B cell (primary cell): ENCODE data around the gene KRI1. TPM values are rescaled to one million over a fixed set of nuclear protein-coding genes. Genes with fewer than 3 reads are reported as not detected.

Source experiments
- ATAC-seq: fragments of 200-7000 bp; cut with Tn5 transposase; one replicate; pipeline ENCODE4 v1.10.0; 2021; ENCODE audit warnings: low read depth, mild to moderate bottlenecking, moderate number of reproducible peaks, moderate library complexity
- CTCF ChIA-PET: fragments of 350-600 bp; sonication (Branson Sonifier 250); formaldehyde crosslinking; loops from one replicate; lab custom pipeline; 2021; ENCODE audit warnings: antibody characterized with exemption, inconsistent platforms; lab: Charles Lee
- POLR2A ChIA-PET: fragments of 350-600 bp; sonication (Branson Sonifier 250); formaldehyde crosslinking; loops from one replicate; lab custom pipeline; 2021; ENCODE audit warnings: antibody characterized with exemption; lab: Charles Lee
- DNase-seq: peaks from one replicate; pipeline ENCODE4 v3.0.0; 2013
- H2AFZ ChIP-seq: 2 replicates; pipeline ENCODE4 v1.6.1; 2012; ENCODE audit warnings: mild to moderate bottlenecking, low read depth, low read length; ENCODE audit not compliant: insufficient read depth, poor library complexity, severe bottlenecking
- H3K27ac ChIP-seq, 2 donors: 1 replicate in 1 of 2; 2 replicates in 1 of 2; pipeline ENCODE4 v1.5.1; 2012 to 2013; ENCODE audit warnings: low read length in 2 of 2, mild to moderate bottlenecking in 2 of 2, moderate library complexity in 1 of 2
- H3K27me3 ChIP-seq, 4 experiments: fragments of 200-600 bp in 1 of 4; sonication (generic) in 1 of 4; replicated peaks in 1 of 4; 1 replicate in 2 of 4; 2 replicates in 2 of 4; pipeline versions ENCODE4 v1.6.1 to v1.7.0; 2013 to 2016; ENCODE audit warnings: low read length in 3 of 4, mild to moderate bottlenecking in 2 of 4, mixed read lengths in 1 of 4, moderate library complexity in 1 of 4; ENCODE audit not compliant: insufficient read depth in 4 of 4, control insufficient read depth in 3 of 4; ENCODE audit errors: control extremely low read depth in 1 of 4
- H3K36me3 ChIP-seq, 2 experiments: replicated peaks in 1 of 2; 1 replicate in 1 of 2; 2 replicates in 1 of 2; pipeline versions ENCODE4 v1.6.1 to v1.7.1; 2013; ENCODE audit warnings: low read length in 1 of 2; ENCODE audit not compliant: insufficient read depth in 2 of 2, control insufficient read depth in 1 of 2; ENCODE audit errors: control extremely low read depth in 1 of 2, extremely low read depth in 1 of 2
- H3K4me1 ChIP-seq, 2 donors: fragments of 200-600 bp in 1 of 2; sonication (generic) in 1 of 2; 1 replicate in 1 of 2; 2 replicates in 1 of 2; pipeline versions ENCODE4 v1.5.1 to v1.6.1; 2013 to 2017; ENCODE audit warnings: low read length in 2 of 2; ENCODE audit not compliant: control insufficient read depth in 2 of 2, insufficient read depth in 2 of 2
- H3K4me2 ChIP-seq: replicated peaks from 2 replicates; pipeline ENCODE3; 2012; ENCODE audit warnings: mild to moderate bottlenecking, low read depth, low read length; ENCODE audit not compliant: poor library complexity, severe bottlenecking
- H3K4me3 ChIP-seq, 5 experiments: fragments of 200-600 bp in 1 of 5; sonication (generic) in 1 of 5; 1 replicate in 3 of 5; 2 replicates in 2 of 5; pipeline versions ENCODE4 v1.5.1 to v1.7.0; 2011 to 2016; ENCODE audit warnings: low read length in 4 of 5, mild to moderate bottlenecking in 4 of 5, low read depth in 2 of 5, control low read depth in 1 of 5, moderate library complexity in 1 of 5; ENCODE audit not compliant: insufficient read depth in 1 of 5; ENCODE audit errors: control extremely low read depth in 1 of 5, extremely low read depth in 1 of 5
- H3K79me2 ChIP-seq: fragments of 200-600 bp; sonication (generic); one replicate; pipeline ENCODE4 v1.6.0; 2016; ENCODE audit warnings: low read length; ENCODE audit not compliant: control insufficient read depth, insufficient read depth
- H3K9ac ChIP-seq: fragments of 200-600 bp; sonication (generic); 2 replicates; pipeline ENCODE4 v1.6.1; 2017; ENCODE audit warnings: mild to moderate bottlenecking, low read length, moderate library complexity
- H3K9me3 ChIP-seq, 3 donors: one replicate each; pipeline versions ENCODE4 v1.6.1 to v1.7.1; 2013; ENCODE audit warnings: low read length in 2 of 3; ENCODE audit not compliant: control insufficient read depth in 2 of 3, insufficient read depth in 1 of 3; ENCODE audit errors: control extremely low read depth in 1 of 3
- H4K20me1 ChIP-seq: 2 replicates; pipeline ENCODE4 v1.6.0; 2012; ENCODE audit warnings: mild to moderate bottlenecking, low read length; ENCODE audit not compliant: insufficient read depth, control insufficient read depth, poor library complexity, severe bottlenecking
- H3K27ac Mint-ChIP-seq: one replicate; pipeline ENCODE4 v1.8.0; 2021; ENCODE audit warnings: mixed read lengths
- H3K27me3 Mint-ChIP-seq: one replicate; pipeline ENCODE4 v1.8.0; 2021; ENCODE audit warnings: mixed read lengths
- H3K4me1 Mint-ChIP-seq: one replicate; pipeline ENCODE4 v1.8.0; 2021; ENCODE audit warnings: mixed read lengths
- H3K4me3 Mint-ChIP-seq: one replicate; pipeline ENCODE4 v1.8.0; 2021; ENCODE audit warnings: mixed read lengths
- H3K9me3 Mint-ChIP-seq: one replicate; pipeline ENCODE4 v1.8.0; 2022; ENCODE audit warnings: mixed read lengths; ENCODE audit not compliant: insufficient read depth
- CTCF ChIP-seq: fragments of 200-600 bp; IDR thresholded peaks from one replicate; pipeline ENCODE4 v1.8.0; 2022; ENCODE audit warnings: antibody characterized with exemption, mild to moderate bottlenecking
- EZH2 ChIP-seq: IDR thresholded peaks from 2 replicates; pipeline ENCODE4 v1.6.1; 2012; ENCODE audit warnings: borderline replicate concordance, low read depth, mild to moderate bottlenecking, moderate library complexity, low read length; ENCODE audit not compliant: insufficient read depth, poor library complexity, severe bottlenecking
- WGBS: methylation state at CpG from one replicate; pipeline ENCODE4 v1.1.5; 2013; ENCODE audit warnings: missing lambda C conversion rate; ENCODE audit not compliant: insufficient coverage; 5-methylcytosine and 5-hydroxymethylcytosine counted together
- intact Hi-C: fragments of 100-400 bp; cut with micrococcal nuclease; formaldehyde crosslinking; loops from one replicate; pipeline ENCODE4 v1.10.0; 2022
- polyA plus RNA-seq: library from polyadenylated mRNA; depleted of rRNA; stranded (reverse); fragments of >200 nt; gene quantifications from 2 replicates; pipeline ENCODE4 v1.2.3, GENCODE V29; 2012
- total RNA-seq, 2 donors: library from RNA; stranded (reverse); fragments of 120-200 nt in 1 of 2; gene quantifications; 1 replicate in 1 of 2; 2 replicates in 1 of 2; pipeline versions ENCODE4 v1.2.3 to v1.2.4, GENCODE V29; 2013 to 2022

KRI1 gene
- total and polyA plus RNA-seq, 2 donors (not counting 1 experiment from before 2014, with no cell fraction given), result 46.7 to 62.8 TPM

- no CpG with 5 or more reads among the region's 7 CpGs for WGBS
- TF ChIP-seq EZH2, result no peak
- no peak for TF ChIP-seq CTCF
- Histone ChIP-seq H3K9me3 (peaks cover 0 to 5% (median 0%) of the 10 kb centered on the region in 3 donors), H2AFZ (no peak overlapping the region), H3K4me3 (no peak overlapping the region), H3K27me3 (no peaks in the 10 kb centered on the region), H3K79me2 (peaks cover 16% of the 10 kb centered on the region), H4K20me1 (peaks cover 36% of the 10 kb centered on the region), H3K9ac (no peak overlapping the region), H3K4me2 (no peak overlapping the region), H3K36me3 (peaks cover 7 to 80% of the 10 kb centered on the region in 2 experiments), H3K27ac (peak overlapping the region; percentile 38 to 81), H3K4me1 (peaks cover 37 to 44% of the 10 kb centered on the region in 2 donors)
- Mint-ChIP-seq H3K4me1 (peaks cover 34% of the 10 kb centered on the region), H3K27me3 (no peaks in the 10 kb centered on the region), H3K9me3 (no peaks in the 10 kb centered on the region), H3K27ac (peak overlapping the region; percentile 80), H3K4me3 (no peak overlapping the region)
- no peak for DNase-seq
- intact Hi-C loops, result no loop called here
- ChIA-PET POLR2A (interaction anchor here (0.5 to 1.8 kb wide), 3 partner anchors 8 to 446 kb away, joined by 3 to 26 read pairs (median 8); partner anchors contain the start of gene KRI1), CTCF (interaction anchor here (0.6 to 2.1 kb wide), 6 partner anchors 8 to 145 kb away, joined by 3 to 7 read pairs (median 3); partner anchors contain the start of gene KRI1)
- no peak for ATAC-seq
Measured at GRCh38 chr19:10555610-10555973, 10.2 kb downstream of the KRI1 start.

GRCh38 chr19:10554760-10555609 lies 10.8 kb downstream of the KRI1 start:
- intact Hi-C loops, result loop anchor here (1.0 kb wide), 1 partner anchor 10 kb away; no protein-coding TSS in a partner anchor
- H3K79me2 ChIP-seq, result peaks cover 22% of the 10 kb centered on the region
- peaks cover 7 to 79% of the 10 kb centered on the region in 2 experiments for H3K36me3 ChIP-seq
- no peak overlapping the region for H2AFZ ChIP-seq
- H3K9ac ChIP-seq, result no peak overlapping the region
- H3K27me3 Mint-ChIP-seq, result no peaks in the 10 kb centered on the region
- DNase-seq (no peak), ATAC-seq (no peak)
- H3K27ac Mint-ChIP-seq, result peak overlapping the region; percentile 97
- H3K4me2 ChIP-seq, result peak overlapping the region; percentile 55
- POLR2A ChIA-PET, result interaction anchor here (0.6 to 2.6 kb wide), 3 partner anchors 11 to 445 kb away, joined by 3 to 26 read pairs (median 15); partner anchors contain the start of genes CDKN2D and KRI1
- peaks cover 37 to 44% of the 10 kb centered on the region in 2 donors for H3K4me1 ChIP-seq
- H3K4me1 Mint-ChIP-seq, result peaks cover 34% of the 10 kb centered on the region
- H4K20me1 ChIP-seq, result peaks cover 32% of the 10 kb centered on the region
- H3K27ac ChIP-seq, result peak overlapping the region; percentile 58 to 81
- CTCF ChIA-PET, result interaction anchor here (1.1 to 2.2 kb wide), 5 partner anchors 9 to 145 kb away, joined by 3 to 14 read pairs (median 7); no protein-coding TSS in a partner anchor
- no peak for TF ChIP-seq EZH2
- no peak for TF ChIP-seq CTCF
- H3K4me3 ChIP-seq, result no peak overlapping the region
- no peaks in the 10 kb centered on the region for H3K9me3 Mint-ChIP-seq
- peak overlapping the region; percentile 68 for H3K4me3 Mint-ChIP-seq
- peaks cover 0 to 5% (median 0%) of the 10 kb centered on the region in 3 donors for H3K9me3 ChIP-seq
- H3K27me3 ChIP-seq, result no peaks in the 10 kb centered on the region
- WGBS, result 90% methylated on average over 28 of the region's 30 CpGs
